Measurements from ENCODE around the gene SYNGR3. TPM values are rescaled to one million over a fixed set of nuclear protein-coding genes. Genes with fewer than 3 reads are reported as not detected.

Gene SYNGR3
- total RNA-seq, 4 donors from 2014 or later = 0.38 to 1.0 (median 1.0) TPM; not detected in 1

- TF ChIP-seq CTCF (IDR thresholded peaks at IDR 0.05) = no peak
- no peak for TF ChIP-seq POLR2A (IDR thresholded peaks at IDR 0.05)
- intact Hi-C loops (cut with DNase I) = no loop called here
- Histone ChIP-seq H3K9me3 (no peaks in the 10 kb centered on the region), H3K4me1 (peaks cover 34 to 94% (median 42%) of the 10 kb centered on the region in 3 donors), H3K27me3 (peaks cover 0 to 6% (median 0%) of the 10 kb centered on the region in 4 donors), H3K4me3 (peak overlapping the region in 3 of 4 donors; percentile 56 to 90 (median 70)), H3K36me3 (peaks cover 0 to 6% (median 0%) of the 10 kb centered on the region in 3 donors), H3K27ac (peak overlapping the region in 3 of 4 donors; percentile 23 to 85 (median 47))
- no peak for DNase-seq
- WGBS, 2 donors = 80 to 90% methylated on average over 1 to 2 of the region's 3 CpGs
Measured at GRCh38 chr16:2028146-2028545, 38.4 kb downstream of the SYNGR3 start.

- Histone ChIP-seq H3K9me3 (no peaks in the 10 kb centered on the region), H3K27ac (peak overlapping the region in 3 of 4 donors; percentile 9 to 85 (median 23)), H3K4me1 (peaks cover 34 to 94% (median 42%) of the 10 kb centered on the region in 3 donors), H3K4me3 (peak overlapping the region in 3 of 4 donors; percentile 56 to 90 (median 70)), H3K27me3 (peaks cover 0 to 6% (median 0%) of the 10 kb centered on the region in 4 donors), H3K36me3 (peaks cover 0 to 6% (median 0%) of the 10 kb centered on the region in 3 donors)
- intact Hi-C loops (cut with DNase I) = no loop called here
- DNase-seq = no peak
- 86 to 93% methylated on average over 3 to 16 of the region's 18 CpGs for WGBS, 2 donors
- no peak for TF ChIP-seq CTCF (IDR thresholded peaks at IDR 0.05)
- no peak for TF ChIP-seq POLR2A (IDR thresholded peaks at IDR 0.05)
Measured at GRCh38 chr16:2028620-2029220, 39.0 kb downstream of the SYNGR3 start.

GRCh38 chr16:2029350-2029749 is 39.6 kb downstream of the SYNGR3 start:
- H3K4me1 ChIP-seq = peaks cover 31 to 93% (median 46%) of the 10 kb centered on the region in 3 donors
- peak overlapping the region in 2 of 4 donors; percentile 6 to 60 for H3K27ac ChIP-seq
- H3K4me3 ChIP-seq = peak overlapping the region in 3 of 4 donors; percentile 16 to 90 (median 70)
- DNase-seq = no peak
- intact Hi-C loops (cut with DNase I) = no loop called here
- 87% methylated on average over 5 of the region's 22 CpGs; no CpG with 5 or more reads in 1 of the 2 donors for WGBS, 2 donors
- H3K9me3 ChIP-seq = no peaks in the 10 kb centered on the region
- TF ChIP-seq POLR2A (IDR thresholded peaks at IDR 0.05) (no peak), CTCF (IDR thresholded peaks at IDR 0.05) (no peak)
- peaks cover 0 to 6% (median 0%) of the 10 kb centered on the region in 3 donors for H3K36me3 ChIP-seq
- peaks cover 0 to 6% (median 0%) of the 10 kb centered on the region in 4 donors for H3K27me3 ChIP-seq

GRCh38 chr16:2030036-2030435 is 40.3 kb downstream of the SYNGR3 start:
- intact Hi-C loops (cut with DNase I) = no loop called here
- WGBS, 2 donors = 70 to 100% methylated on average over 2 of the region's 11 CpGs
- no peak for DNase-seq
- Histone ChIP-seq H3K27ac (peak overlapping the region in 3 of 4 donors; percentile 32 to 89 (median 60)), H3K27me3 (peaks cover 0 to 6% (median 0%) of the 10 kb centered on the region in 4 donors), H3K4me3 (peak overlapping the region in 2 of 4 donors; percentile 16 to 70), H3K9me3 (no peaks in the 10 kb centered on the region), H3K36me3 (peaks cover 0 to 6% (median 0%) of the 10 kb centered on the region in 3 donors), H3K4me1 (peaks cover 36 to 95% (median 50%) of the 10 kb centered on the region in 3 donors)
- TF ChIP-seq POLR2A (IDR thresholded peaks at IDR 0.05) (no peak), CTCF (IDR thresholded peaks at IDR 0.05) (no peak)

GRCh38 chr16:2031081-2031577 is 41.4 kb downstream of the SYNGR3 start:
- Histone ChIP-seq H3K4me1 (peaks cover 47 to 95% (median 58%) of the 10 kb centered on the region in 3 donors), H3K36me3 (peaks cover 0 to 6% (median 0%) of the 10 kb centered on the region in 3 donors), H3K27me3 (peaks cover 0 to 6% (median 0%) of the 10 kb centered on the region in 4 donors), H3K4me3 (peak overlapping the region in 1 of 4 donors; percentile 7), H3K27ac (peak overlapping the region; percentile 46 to 89 (median 68)), H3K9me3 (no peaks in the 10 kb centered on the region)
- no peak for DNase-seq
- TF ChIP-seq POLR2A (IDR thresholded peaks at IDR 0.05) (no peak), CTCF (IDR thresholded peaks at IDR 0.05) (no peak)
- intact Hi-C loops (cut with DNase I) = no loop called here
- 30 to 61% methylated on average over 5 to 9 of the region's 11 CpGs for WGBS, 2 donors

Measured in esophagus squamous epithelium (tissue), 5 donors.